ENCODE results near the gene ZDHHC22. TPM values are rescaled to one million over a fixed set of nuclear protein-coding genes. Genes with fewer than 3 reads are reported as not detected.

ZDHHC22 gene
- total RNA-seq, 1 donor from 2014 or later = 77.3 TPM

DNA sequence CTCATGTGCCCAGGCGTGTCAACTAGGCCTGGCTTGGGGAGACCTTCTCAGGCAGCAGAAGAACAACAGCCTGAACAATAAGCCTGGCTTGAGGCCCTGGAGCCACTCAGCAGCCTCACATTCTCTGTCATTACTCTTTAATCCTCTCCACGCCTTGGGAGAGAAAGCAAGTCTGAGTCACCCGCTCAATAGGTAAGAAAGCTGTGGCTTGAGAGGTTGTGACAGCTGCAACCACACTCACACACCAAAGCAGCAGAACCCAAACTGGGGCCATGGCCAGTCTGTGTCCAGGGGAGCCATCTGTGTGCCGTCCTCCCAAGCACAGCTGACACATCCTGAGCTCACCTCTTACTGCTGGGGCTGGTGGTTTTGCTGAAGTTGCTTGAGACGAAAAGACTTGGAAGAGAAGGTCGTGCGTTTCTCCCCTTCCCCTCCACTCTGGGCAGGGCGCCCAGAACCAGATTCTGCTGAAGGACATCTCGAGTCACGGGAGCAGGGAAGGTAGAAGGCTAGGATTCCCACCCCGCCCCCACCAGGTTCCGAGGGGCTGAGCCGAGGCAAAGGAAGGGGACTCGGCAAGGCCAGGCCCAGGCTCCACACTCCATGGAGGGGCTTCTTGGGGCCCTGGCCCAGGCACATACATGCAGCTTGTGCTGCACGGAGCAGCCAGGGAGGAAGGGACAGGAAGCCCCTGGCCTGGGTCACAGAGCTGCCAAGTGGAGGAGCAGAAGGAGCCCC is 45.5 kb upstream of the ZDHHC22 start:
- Mint-ChIP-seq H3K36me3 (ENCODE audit: unreplicated experiment) (no peaks in the 10 kb centered on the region), H3K9me3 (ENCODE audit: unreplicated experiment) (peaks cover 14% of the 10 kb centered on the region)
- peak; percentile 68 for DNase-seq

DNA sequence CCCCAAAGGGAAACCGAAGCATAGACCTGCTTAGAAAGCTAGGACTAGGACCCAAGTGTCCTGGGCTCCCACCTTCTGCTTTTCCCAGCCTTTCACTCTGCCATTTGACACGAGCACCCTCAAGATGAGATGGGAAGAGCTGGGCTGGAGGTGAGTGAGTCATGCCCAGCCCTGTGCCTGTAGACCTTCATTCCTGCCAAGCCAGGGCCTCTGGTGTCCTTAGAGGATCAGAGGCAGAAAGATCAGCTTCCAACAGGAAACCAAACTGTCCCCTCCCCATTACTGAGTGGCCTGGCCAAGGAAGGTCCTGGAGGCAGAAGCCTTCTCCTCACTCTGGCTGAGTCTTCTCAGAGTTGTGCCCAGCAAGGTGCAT is 43.5 kb upstream of the ZDHHC22 start:
- H3K4me1 Mint-ChIP-seq (ENCODE audit: low read depth, unreplicated experiment) = peaks cover 40% of the 10 kb centered on the region
- TF ChIP-seq, protein P1, sequence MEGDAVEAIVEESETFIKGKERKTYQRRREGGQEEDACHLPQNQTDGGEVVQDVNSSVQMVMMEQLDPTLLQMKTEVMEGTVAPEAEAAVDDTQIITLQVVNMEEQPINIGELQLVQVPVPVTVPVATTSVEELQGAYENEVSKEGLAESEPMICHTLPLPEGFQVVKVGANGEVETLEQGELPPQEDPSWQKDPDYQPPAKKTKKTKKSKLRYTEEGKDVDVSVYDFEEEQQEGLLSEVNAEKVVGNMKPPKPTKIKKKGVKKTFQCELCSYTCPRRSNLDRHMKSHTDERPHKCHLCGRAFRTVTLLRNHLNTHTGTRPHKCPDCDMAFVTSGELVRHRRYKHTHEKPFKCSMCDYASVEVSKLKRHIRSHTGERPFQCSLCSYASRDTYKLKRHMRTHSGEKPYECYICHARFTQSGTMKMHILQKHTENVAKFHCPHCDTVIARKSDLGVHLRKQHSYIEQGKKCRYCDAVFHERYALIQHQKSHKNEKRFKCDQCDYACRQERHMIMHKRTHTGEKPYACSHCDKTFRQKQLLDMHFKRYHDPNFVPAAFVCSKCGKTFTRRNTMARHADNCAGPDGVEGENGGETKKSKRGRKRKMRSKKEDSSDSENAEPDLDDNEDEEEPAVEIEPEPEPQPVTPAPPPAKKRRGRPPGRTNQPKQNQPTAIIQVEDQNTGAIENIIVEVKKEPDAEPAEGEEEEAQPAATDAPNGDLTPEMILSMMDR (IDR thresholded peaks at IDR 0.05; ENCODE audit: partially characterized antibody, unreplicated experiment) = no peak
- peaks cover 18% of the 10 kb centered on the region for H3K9me3 Mint-ChIP-seq (ENCODE audit: unreplicated experiment)

More for the DNA sequence above, 45.5 kb upstream of the ZDHHC22 start:
- Mint-ChIP-seq H3K27me3 (ENCODE audit: unreplicated experiment) (peaks cover 12% of the 10 kb centered on the region), H3K27ac (ENCODE audit: unreplicated experiment) (peak overlapping the region; percentile 98), H3K4me3 (ENCODE audit: unreplicated experiment) (peak overlapping the region; percentile 71), H3K4me1 (ENCODE audit: low read depth, unreplicated experiment) (peaks cover 40% of the 10 kb centered on the region)
- TF ChIP-seq, protein P1 (IDR thresholded peaks at IDR 0.05; ENCODE audit: partially characterized antibody, unreplicated experiment) = no peak

DNA sequence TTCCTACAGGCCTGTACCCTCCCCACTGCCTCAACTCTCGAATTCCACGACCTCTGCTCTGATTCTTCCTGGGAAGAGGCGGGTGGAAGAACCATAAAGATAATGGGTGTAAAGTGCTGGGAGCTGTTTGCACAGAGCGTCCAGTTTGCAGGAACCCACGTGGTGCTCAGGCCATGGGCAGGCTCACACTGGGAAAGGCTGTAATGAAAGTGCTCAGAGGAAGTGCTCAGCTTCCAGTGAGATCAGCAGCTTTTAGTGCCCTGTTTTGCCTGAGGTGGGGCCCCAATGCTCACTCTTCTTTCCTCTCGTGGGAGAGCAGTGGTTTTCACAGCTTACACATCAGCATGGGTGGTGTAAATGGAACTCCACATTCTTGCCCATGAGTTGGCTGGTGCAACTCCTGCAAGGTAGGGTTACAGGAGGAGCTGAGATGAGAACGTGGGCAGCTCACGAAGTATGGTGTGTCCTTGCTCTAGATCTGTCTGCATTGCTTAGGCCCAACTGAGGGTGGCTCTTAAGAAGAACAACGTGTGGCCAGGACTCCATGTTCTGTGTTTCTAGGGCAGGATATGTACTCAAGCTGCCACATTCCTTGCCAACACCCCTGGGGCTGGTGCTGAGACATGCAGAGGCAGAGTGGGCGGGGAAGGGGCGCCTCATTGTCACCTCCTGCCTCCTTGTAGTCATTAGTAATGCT is 43.0 kb upstream of the ZDHHC22 start:
- Mint-ChIP-seq H3K27ac (ENCODE audit: unreplicated experiment) (no peak overlapping the region), H3K36me3 (ENCODE audit: unreplicated experiment) (no peaks in the 10 kb centered on the region), H3K27me3 (ENCODE audit: unreplicated experiment) (peaks cover 12% of the 10 kb centered on the region), H3K4me1 (ENCODE audit: low read depth, unreplicated experiment) (peaks cover 37% of the 10 kb centered on the region), H3K4me3 (ENCODE audit: unreplicated experiment) (peak overlapping the region; percentile 40), H3K9me3 (ENCODE audit: unreplicated experiment) (peaks cover 18% of the 10 kb centered on the region)
- TF ChIP-seq, protein P1 (IDR thresholded peaks at IDR 0.05; ENCODE audit: partially characterized antibody, unreplicated experiment) = no peak
- DNase-seq = no peak

More for the DNA sequence above, 43.5 kb upstream of the ZDHHC22 start:
- DNase-seq = no peak
- Mint-ChIP-seq H3K36me3 (ENCODE audit: unreplicated experiment) (no peaks in the 10 kb centered on the region), H3K27me3 (ENCODE audit: unreplicated experiment) (peaks cover 12% of the 10 kb centered on the region), H3K4me3 (ENCODE audit: unreplicated experiment) (no peak overlapping the region), H3K27ac (ENCODE audit: unreplicated experiment) (no peak overlapping the region)

DNA sequence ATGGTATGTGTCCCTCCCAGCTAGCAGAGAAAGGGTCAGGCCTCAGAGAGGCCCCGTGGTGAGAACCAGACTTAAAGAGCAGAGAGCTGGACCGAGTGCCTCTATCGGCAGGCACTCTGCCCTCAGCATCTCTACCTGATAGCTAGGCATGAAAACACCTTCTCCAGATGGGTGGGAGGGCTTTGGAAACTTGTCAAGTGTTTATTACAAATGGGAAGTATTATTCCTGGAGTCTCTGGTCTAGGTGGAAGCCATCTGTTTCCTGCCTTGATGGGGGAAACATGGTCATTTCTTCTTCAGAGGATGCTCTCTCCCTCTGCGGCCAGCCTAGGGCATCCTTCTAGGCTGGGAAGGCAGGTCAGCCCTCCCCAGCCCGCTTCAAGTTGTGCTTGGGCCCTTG is 42.3 kb upstream of the ZDHHC22 start:
- Mint-ChIP-seq H3K4me3 (ENCODE audit: unreplicated experiment) (peak overlapping the region; percentile 40), H3K27ac (ENCODE audit: unreplicated experiment) (no peak overlapping the region), H3K36me3 (ENCODE audit: unreplicated experiment) (no peaks in the 10 kb centered on the region), H3K27me3 (ENCODE audit: unreplicated experiment) (peaks cover 12% of the 10 kb centered on the region), H3K9me3 (ENCODE audit: unreplicated experiment) (peaks cover 16% of the 10 kb centered on the region), H3K4me1 (ENCODE audit: low read depth, unreplicated experiment) (peaks cover 34% of the 10 kb centered on the region)
- TF ChIP-seq, protein P1 (IDR thresholded peaks at IDR 0.05; ENCODE audit: partially characterized antibody, unreplicated experiment) = no peak
- no peak for DNase-seq
